GM19193 (cell line): ENCODE measurements around the gene MS4A14.

Experiments used
- POLR2A ChIP-seq: IDR thresholded peaks from 4 replicates; pipeline ENCODE4 v1.6.1; 2011; ENCODE audit not compliant: insufficient read depth, insufficient read length; ENCODE audit errors: extremely low read depth

MS4A14 gene, protein sequence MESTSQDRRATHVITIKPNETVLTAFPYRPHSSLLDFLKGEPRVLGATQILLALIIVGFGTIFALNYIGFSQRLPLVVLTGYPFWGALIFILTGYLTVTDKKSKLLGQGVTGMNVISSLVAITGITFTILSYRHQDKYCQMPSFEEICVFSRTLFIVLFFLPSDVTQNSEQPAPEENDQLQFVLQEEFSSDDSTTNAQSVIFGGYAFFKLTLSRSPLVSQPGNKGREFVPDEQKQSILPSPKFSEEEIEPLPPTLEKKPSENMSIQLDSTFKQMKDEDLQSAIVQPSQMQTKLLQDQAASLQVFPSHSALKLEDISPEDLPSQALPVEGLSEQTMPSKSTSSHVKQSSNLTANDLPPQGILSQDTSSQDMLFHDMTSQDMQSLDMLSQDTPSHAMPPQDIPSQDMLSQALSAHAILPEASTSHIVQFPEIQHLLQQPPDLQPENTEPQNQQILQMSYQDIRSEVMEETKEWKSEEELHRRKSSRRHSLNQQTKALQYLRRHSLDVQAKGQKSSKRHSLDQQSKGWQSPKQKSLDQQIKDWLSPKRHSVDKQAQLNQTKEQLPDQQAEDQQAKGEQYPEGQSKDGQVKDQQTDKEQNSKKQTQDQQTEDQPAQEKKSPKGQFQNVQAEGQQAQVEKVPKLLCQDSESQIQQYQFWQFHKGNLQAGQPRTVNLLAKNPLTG

DNA sequence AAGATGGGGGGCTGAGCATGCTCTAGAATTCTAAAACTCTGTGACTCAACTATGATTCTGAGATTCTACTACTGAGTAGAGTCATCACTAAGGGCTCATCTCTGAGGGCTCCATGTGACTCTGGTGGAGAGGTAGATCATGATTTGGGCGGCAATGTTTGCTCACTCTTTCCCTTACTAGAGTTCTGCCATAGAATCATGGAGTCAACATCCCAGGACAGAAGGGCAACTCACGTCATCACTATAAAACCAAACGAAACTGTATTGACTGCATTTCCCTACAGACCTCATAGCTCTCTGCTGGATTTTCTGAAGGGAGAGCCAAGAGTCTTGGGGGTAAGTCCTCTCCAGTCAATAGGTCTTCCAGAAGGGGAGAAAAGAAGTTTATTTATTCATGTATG lies at the start of gene MS4A14:
Gene MS4A14 (plus strand): TSS at position 78 of the 400 bp plus-strand sequence. CDS start 120 bp downstream, at position 198.
- TF ChIP-seq POLR2A, result no peak

DNA sequence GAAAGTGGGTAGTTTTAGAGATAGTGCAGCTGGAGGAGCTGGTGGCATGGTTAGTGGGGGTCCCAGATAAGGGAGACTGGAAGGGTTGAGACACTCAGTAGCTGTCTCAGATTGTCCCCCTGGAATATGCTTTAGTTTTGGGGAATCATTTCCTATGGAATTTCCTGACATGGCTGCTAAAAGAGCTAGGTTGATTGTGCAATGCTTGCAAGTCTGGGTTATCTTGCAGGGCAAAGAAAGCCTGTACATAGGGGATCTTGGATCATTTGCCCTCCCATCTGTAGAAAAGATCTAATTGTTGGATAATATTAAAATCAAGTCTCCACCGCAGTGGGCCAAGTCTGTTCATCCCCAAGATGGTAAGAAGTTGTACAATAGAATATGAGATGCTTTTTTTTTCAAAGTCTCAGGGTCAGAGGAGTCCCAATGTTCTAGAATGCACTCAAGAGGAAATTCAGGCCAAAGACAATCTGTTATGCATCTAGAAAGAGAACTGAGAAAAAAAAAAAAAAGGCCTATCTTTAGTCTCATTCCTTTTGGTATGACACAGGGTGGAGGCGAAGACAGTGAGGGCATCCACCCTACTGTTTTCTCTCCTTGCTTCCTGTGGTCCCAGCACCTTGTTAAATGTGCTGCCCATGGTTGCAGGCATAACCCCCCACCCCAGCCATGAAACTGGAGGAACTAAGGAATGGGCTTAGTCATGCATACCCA lies 49.0 kb upstream of the MS4A14 start:
- no peak for TF ChIP-seq POLR2A

DNA sequence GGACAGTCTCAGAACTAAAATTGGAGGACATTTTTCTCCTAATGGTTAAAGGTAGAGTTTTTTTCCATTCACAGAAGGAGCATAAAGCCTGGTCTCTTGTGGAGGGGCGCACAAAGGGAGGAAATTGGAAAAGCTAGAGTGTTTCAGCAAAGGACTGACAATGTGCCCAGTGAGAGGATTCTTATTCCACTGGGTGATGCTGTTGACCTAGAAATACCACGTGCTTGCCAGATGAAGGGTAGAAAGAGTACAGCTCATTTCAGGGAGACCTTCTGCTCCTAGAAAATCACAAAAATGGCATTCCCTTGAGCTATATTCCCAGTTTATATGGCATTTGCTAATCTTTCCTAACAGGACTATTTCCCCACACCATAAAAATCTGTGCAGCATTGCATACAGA lies 48.1 kb upstream of the MS4A14 start:
- TF ChIP-seq POLR2A, result no peak

DNA sequence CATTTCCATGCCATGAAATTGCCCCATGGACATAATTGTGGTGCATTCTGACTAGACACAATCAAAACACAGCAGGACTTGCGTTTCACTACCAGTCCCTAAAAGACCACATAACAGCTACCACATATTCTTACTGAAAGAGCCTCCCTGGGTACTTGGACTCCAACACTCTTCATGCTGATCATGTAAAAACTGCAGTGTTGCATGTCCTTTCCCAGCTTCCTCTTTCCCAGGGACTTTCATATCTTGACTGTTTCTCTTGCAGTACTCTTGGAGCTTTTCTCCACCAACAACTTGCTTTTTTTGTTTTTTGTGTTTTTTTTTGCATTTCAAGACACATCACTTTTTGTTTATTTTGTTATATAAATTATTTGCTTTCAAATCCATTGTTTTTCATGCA lies 46.3 kb upstream of the MS4A14 start:
- no peak for TF ChIP-seq POLR2A

DNA sequence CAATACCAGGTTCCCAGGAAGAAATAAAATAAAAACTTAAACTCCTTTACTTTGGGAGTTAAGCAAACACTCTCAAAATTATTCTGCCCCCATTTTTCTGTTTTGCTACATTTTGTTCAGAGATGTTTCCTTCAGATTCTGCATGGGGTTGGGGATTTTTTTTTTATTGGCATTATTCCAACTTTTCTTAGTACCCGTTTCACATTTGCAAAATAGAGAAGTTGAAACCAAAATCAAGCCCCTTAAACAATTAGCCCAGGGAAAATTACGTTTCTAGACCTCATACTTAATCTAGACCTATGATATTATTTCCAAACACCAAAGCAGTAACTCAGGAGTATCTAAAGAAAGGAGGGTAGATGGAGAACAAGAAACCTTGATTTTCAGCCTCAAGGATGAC lies 38.5 kb upstream of the MS4A14 start:
- no peak for TF ChIP-seq POLR2A

DNA sequence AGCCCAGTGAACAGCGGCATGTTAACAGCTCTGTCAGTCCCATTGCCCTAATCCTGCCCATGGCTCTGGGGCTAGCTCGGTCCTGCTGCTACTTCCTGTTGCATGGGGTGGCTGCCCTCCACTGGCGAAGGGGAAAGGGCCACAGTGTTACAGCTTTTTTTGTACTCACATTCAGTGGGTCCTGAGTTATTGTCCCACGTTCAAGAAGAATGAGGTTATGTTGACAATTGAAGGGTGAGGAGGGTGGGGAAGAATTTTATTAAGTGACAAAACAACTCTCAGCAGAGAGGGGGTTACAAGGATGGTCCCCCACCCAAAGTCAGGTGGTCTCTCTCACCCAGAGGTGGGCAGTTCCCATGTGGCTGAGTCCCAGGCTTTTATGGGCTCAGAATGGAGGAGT lies 35.6 kb upstream of the MS4A14 start:
- TF ChIP-seq POLR2A, result no peak

DNA sequence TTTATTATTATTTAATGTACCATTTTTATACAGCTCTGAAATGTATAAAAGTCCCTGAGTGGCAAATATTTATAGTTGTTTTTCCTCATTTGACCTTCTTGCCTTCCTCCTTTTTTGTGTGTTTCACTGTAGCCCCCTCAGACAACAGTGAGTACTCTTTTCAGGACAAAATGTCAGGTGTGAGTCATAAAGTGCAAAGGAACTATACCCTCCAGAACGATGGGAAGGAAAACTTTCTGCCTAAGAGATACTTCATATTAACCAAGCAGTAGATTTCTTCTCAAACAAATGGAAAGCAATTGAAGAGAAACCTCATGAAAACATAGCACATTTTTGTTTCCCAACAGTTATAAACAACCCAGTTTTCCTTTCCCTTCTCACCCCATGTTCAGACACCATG lies 34.0 kb upstream of the MS4A14 start:
- TF ChIP-seq POLR2A, result no peak

DNA sequence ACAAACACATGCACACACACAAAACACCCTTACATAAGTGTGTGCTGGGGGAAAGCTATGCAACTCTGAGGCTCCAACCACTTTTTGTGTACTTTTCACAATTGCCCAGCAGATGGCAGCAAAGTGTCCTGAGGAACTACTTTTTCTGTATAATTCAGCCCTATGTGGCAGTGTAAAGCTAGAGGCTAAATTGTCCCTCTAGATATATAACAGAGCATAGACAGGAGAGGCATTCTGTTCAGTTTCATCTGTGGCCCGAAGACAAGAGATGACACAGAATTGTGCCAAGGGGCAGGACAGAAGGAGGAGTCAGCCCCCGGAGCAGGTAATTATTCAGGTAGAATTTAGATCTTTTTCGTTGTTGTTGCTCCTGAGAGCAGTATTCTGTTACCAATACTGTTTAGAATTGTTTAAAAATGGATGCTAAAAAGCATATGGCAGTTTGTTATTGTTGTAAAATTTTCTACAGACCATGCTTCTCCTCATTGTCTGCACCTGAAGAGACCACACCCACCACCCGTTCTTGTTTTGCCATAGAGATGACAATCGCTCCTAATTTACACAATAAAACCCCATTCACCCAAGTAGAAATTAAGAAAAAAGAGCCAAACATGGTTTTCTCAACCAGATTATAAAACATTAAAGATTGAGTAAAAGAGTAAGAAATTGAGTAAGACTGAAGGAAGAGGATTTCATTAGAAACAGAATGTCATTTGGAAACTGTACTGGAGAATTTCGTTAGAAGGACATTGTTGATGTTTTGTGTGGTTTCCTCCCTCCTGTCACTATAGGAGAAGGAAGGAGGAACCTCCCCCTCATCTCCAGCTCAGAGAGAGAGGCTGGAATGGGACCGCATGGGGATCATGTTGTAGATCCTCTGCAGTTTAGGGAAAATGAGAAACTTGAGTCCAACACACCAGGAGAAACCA lies 32.5 kb upstream of the MS4A14 start:
- no peak for TF ChIP-seq POLR2A

DNA sequence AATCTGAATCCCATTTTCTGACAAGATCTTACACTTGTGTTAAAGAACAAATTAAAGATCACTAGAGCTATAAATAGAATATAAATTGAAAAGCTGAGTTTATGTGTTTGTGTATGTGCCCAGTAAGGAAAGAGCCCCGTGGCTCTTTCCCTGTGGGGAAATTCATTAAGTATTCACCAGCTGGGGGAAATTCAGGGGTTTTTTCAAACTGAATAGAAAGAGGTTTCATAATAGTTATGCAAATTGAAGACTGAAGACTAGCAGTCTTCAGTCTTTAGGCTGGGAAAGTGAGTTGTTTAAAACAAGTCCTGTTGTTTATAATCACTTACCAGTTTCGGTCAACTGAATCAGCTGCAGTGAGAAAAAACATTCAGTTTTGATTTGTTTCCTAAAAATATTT lies 29.2 kb upstream of the MS4A14 start:
- no peak for TF ChIP-seq POLR2A

DNA sequence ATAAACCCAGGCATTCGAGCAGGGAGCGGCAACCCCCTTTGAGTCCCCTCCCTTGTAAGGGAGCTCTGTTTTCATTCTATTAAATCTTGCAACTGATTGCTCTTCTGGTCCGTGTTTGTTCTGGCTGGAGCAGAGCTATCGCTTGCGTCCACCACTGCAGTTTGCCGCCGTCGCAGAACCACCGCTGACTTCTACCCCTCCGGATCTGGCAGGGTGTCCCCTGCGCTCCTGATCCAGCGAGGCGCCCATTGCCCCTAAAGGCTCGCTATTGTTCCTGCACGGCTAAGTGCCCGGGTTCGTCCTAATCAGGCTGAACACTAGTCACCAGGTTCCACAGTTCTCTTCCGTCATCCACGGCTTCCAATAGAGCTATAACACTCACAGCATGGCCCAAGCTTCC lies 28.4 kb upstream of the MS4A14 start:
- TF ChIP-seq POLR2A, result no peak

DNA sequence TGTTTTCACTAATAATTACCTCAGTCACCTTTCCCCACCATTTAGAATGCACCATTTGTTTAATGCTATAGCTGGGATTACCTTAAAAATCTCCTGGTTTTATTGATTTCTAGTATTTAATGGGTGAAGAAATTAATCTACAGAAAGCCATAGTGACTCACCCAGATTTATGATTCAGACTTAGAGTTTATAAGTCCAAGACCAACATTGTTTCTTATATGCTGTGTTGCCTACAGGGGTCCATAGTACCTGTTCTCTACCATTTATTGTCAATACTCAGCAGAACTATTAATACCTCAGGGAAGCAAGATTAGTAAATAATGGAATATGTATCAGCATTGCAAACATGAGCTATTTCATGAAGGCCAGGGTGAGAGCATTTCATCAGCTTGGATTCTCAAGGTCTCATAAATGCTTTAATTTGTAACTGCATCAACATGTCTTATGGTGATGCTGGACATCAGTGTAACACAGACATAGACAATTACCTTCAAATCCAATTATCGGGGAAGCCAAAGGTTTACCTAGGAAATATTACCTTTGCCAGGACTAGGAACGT lies 25.9 kb upstream of the MS4A14 start:
- no peak for TF ChIP-seq POLR2A

DNA sequence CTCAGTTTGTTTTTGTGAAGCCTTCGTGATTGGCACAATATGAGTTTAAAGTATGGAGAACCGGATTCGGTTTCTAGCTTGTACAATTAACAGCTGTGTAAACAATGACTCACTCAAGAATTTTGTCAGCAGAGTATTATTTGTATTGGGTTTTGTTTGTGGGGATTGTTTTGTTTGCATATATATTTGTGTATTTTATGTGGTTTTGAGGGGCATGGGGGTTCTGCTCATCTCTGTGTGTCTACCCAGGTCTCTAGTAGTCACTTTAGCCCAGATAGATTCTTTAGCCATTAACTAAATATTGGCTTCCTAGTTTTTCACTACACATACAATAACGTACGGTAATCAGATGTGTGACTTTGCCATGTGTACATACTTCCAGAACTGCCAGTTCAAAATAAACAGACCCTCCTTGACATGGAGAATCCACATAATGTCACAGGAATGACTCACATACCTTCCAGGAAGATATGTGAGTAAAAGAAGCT lies 25.4 kb upstream of the MS4A14 start:
- TF ChIP-seq POLR2A, result no peak

DNA sequence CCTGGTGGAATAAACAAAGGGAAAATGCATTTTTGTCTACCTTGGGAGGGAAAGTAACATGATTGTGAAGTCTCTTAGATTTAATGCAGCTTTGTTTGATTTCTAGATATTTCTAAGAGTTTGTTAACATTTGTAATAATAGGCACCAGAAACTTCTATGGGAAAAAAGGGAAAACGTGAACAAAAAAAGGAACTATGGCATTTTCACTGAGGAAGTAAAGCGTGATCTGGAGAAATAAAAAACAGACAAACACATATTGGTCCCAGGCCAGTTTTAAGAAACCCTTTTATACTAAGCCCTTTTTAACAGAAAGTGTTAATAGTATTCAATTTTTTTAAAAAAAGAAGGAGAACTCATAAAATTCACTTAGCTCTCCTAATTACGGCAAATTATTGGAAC lies 24.9 kb upstream of the MS4A14 start:
- no peak for TF ChIP-seq POLR2A

DNA sequence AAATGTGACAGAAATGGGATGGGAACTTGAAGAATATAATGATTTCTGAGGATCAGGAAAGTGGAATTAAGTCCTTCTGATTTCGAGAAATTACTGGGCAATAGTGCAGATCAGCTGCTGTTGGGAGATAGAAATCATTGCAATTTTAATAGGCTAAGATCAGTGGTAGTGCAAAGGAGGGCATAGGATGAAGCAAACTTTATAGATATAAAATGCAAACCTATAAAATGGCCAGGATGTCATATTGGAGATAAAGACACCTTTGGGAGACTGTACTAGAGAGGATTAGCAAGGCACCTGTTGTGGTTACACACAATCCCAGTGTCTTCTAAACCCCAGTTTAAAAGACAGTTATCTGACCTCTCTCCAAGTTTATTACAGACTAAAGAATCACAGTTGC lies 24.4 kb upstream of the MS4A14 start:
- TF ChIP-seq POLR2A, result no peak
